HCT116 (cell line): ENCODE results near the gene GNAI3. TPM values are rescaled to one million over a fixed set of nuclear protein-coding genes. Genes with fewer than 3 reads are reported as not detected.

ENCODE experiments used
- ATAC-seq: fragments of 200-7000 bp; cut with Tn5 transposase; 2 replicates; pipeline ENCODE4 v1.9.1; 2020; ENCODE audit warnings: mild to moderate bottlenecking, moderate library complexity
- BruUV-seq: library from RNA; stranded (reverse); fragments of 400-500 nt; replicated peaks from 2 replicates; lab custom pipeline; 2021; lab: Mats Ljungman, UMichigan
- CTCF ChIA-PET: fragments of 300-600 bp; sonication (Branson Sonifier 250); formaldehyde crosslinking; loops from one replicate; lab custom pipeline; 2021; ENCODE audit warnings: antibody characterized with exemption; lab: Charles Lee
- POLR2A ChIA-PET: fragments of 300-600, 350-600 bp; sonication (Branson Sonifier 250); formaldehyde crosslinking; loops from one replicate; lab custom pipeline; 2021; ENCODE audit warnings: antibody characterized with exemption; lab: Charles Lee
- RAD21 ChIA-PET, 2 experiments: fragments of 300-600 bp; sonication (Branson Sonifier 250); formaldehyde crosslinking; loops; one replicate each; lab custom pipeline; 2023; ENCODE audit warnings: low total read pairs in 2 of 2; ENCODE audit not compliant: uncharacterized antibody in 2 of 2, unreplicated experiment in 2 of 2, low non-redundant PET in 1 of 2; lab: Charles Lee
- DNase-seq: peaks from one replicate; pipeline ENCODE4 v3.0.0-alpha.2; 2010; ENCODE audit warnings: low read depth, low spot score
- H2AFZ ChIP-seq: fragments of 200-600 bp; shearing (Covaris generic), sonication (generic); 2 replicates; pipeline ENCODE4 v1.6.1; 2017; ENCODE audit warnings: low read depth, mixed run types, mixed read lengths, antibody characterized with exemption, low read length; ENCODE audit not compliant: poor library complexity, severe bottlenecking
- H3K27ac ChIP-seq: 2 replicates; pipeline ENCODE4 v1.5.1; 2012; ENCODE audit warnings: low read depth, low read length
- H3K27me3 ChIP-seq: fragments of 200-600 bp; sonication (generic); 2 replicates; pipeline ENCODE4 v1.6.1; 2016; ENCODE audit warnings: mixed run types, low read length, mixed read lengths; ENCODE audit not compliant: insufficient read depth
- H3K36me3 ChIP-seq, 2 experiments: fragments of 200-500 bp in 1 of 2; fragments of 200-600 bp in 1 of 2; sonication (Bioruptor generic) in 1 of 2; sonication (generic) in 1 of 2; 2 replicates each; pipeline versions ENCODE4 v1.5.1 to v1.6.1; 2014 to 2016; ENCODE audit warnings: low read length in 2 of 2, inconsistent platforms in 1 of 2, mixed read lengths in 1 of 2, mixed run types in 1 of 2; ENCODE audit not compliant: insufficient read depth in 2 of 2, control insufficient read depth in 1 of 2
- H3K4me1 ChIP-seq, 2 experiments: fragments of 200-600 bp in 1 of 2; sonication (generic) in 1 of 2; 2 replicates each; pipeline versions ENCODE4 v1.5.1 to v1.6.1; 2012 to 2017; ENCODE audit warnings: low read length in 2 of 2, inconsistent platforms in 1 of 2, mild to moderate bottlenecking in 1 of 2, mixed read lengths in 1 of 2, mixed run types in 1 of 2, moderate library complexity in 1 of 2; ENCODE audit not compliant: insufficient read depth in 2 of 2, control insufficient read depth in 1 of 2
- H3K4me2 ChIP-seq: fragments of 200-600 bp; sonication (generic); 2 replicates; pipeline ENCODE4 v1.6.1; 2017; ENCODE audit warnings: mixed run types, low read length, mixed read lengths
- H3K4me3 ChIP-seq, 2 experiments: fragments of 200-600 bp in 1 of 2; sonication (generic) in 1 of 2; replicated peaks in 1 of 2; 2 replicates each; pipeline ENCODE4 v1.5.1; 2011 to 2016; ENCODE audit warnings: low read length in 2 of 2, control low read depth in 1 of 2, low read depth in 1 of 2, mild to moderate bottlenecking in 1 of 2, mixed read lengths in 1 of 2, mixed run types in 1 of 2
- H3K79me2 ChIP-seq: fragments of 200-600 bp; sonication (generic); 2 replicates; pipeline ENCODE4 v1.6.1; 2017; ENCODE audit warnings: mild to moderate bottlenecking, mixed run types, low read length, moderate library complexity, mixed read lengths; ENCODE audit not compliant: insufficient read depth
- H3K9ac ChIP-seq: fragments of 200-600 bp; sonication (generic); 2 replicates; pipeline ENCODE4 v1.6.1; 2016; ENCODE audit warnings: low read length, mixed read lengths
- H3K9me2 ChIP-seq: fragments of 200-600 bp; sonication (generic), shearing (Covaris generic); 2 replicates; pipeline ENCODE4 v1.6.1; 2017; ENCODE audit warnings: mixed run types, mild to moderate bottlenecking, moderate library complexity; ENCODE audit not compliant: insufficient read depth
- H3K9me3 ChIP-seq, 2 experiments: fragments of 200-500 bp in 1 of 2; fragments of 200-600 bp in 1 of 2; sonication (Bioruptor generic) in 1 of 2; sonication (generic) in 1 of 2; 2 replicates each; pipeline ENCODE4 v1.6.1; 2014 to 2017; ENCODE audit warnings: low read length in 2 of 2, mixed read lengths in 2 of 2, inconsistent platforms in 1 of 2, low read depth in 1 of 2, mild to moderate bottlenecking in 1 of 2, mixed run types in 1 of 2, moderate library complexity in 1 of 2; ENCODE audit not compliant: control insufficient read depth in 1 of 2, insufficient read depth in 1 of 2
- H4K20me1 ChIP-seq: fragments of 200-600 bp; sonication (generic), shearing (Covaris generic); 2 replicates; pipeline ENCODE4 v1.6.1; 2017; ENCODE audit warnings: mixed run types, mild to moderate bottlenecking, moderate library complexity; ENCODE audit not compliant: insufficient read depth
- CBX3 ChIP-seq: IDR thresholded peaks from 2 replicates; pipeline ENCODE4 v1.6.1; 2012; ENCODE audit warnings: low read depth
- CEBPB ChIP-seq: IDR thresholded peaks from 2 replicates; pipeline ENCODE4 v1.6.1; 2012; ENCODE audit warnings: low read depth
- EGR1 ChIP-seq: IDR thresholded peaks from 2 replicates; pipeline ENCODE4 v1.6.1; 2012; ENCODE audit warnings: low read depth
- ELF1 ChIP-seq: IDR thresholded peaks from 2 replicates; pipeline ENCODE4 v1.6.1; 2012; ENCODE audit warnings: low read depth, borderline replicate concordance
- EZH2 ChIP-seq: fragments of 200-600 bp; sonication (generic); IDR thresholded peaks from 2 replicates; pipeline ENCODE4 v1.6.1; 2017; ENCODE audit warnings: antibody characterized with exemption, mixed run types
- JUND ChIP-seq: IDR thresholded peaks from 2 replicates; pipeline ENCODE4 v1.6.1; 2012
- POLR2A ChIP-seq: IDR thresholded peaks from 2 replicates; pipeline ENCODE4 v1.7.0; 2011; ENCODE audit warnings: borderline replicate concordance; ENCODE audit not compliant: insufficient read depth, insufficient read length; ENCODE audit errors: extremely low read depth
- POLR2AphosphoS5 ChIP-seq: IDR thresholded peaks from 2 replicates; pipeline ENCODE4 v1.6.1; 2011; ENCODE audit warnings: mild to moderate bottlenecking, low read depth, low read length, moderate library complexity
- RAD21 ChIP-seq: IDR thresholded peaks from 2 replicates; pipeline ENCODE4 v1.6.1; 2012; ENCODE audit warnings: low read depth, mild to moderate bottlenecking
- SP1 ChIP-seq: IDR thresholded peaks from 2 replicates; pipeline ENCODE4 v1.6.1; 2012; ENCODE audit warnings: low read depth
- SRF ChIP-seq: IDR thresholded peaks from 2 replicates; pipeline ENCODE4 v1.6.1; 2012; ENCODE audit warnings: low read depth
- TCF7L2 ChIP-seq: IDR thresholded peaks from 2 replicates; pipeline ENCODE4 v1.7.0; 2011; ENCODE audit warnings: borderline replicate concordance, inconsistent platforms; ENCODE audit not compliant: insufficient read depth, insufficient read length; ENCODE audit errors: extremely low read depth
- YY1 ChIP-seq: IDR thresholded peaks from 2 replicates; pipeline ENCODE4 v1.6.1; 2011; ENCODE audit warnings: low read length, low read depth, moderate library complexity, mild to moderate bottlenecking; ENCODE audit not compliant: insufficient replicate concordance; ENCODE audit errors: extremely low read depth
- ZFX ChIP-seq: fragments of 450-650 bp; IDR thresholded peaks from 2 replicates; pipeline ENCODE4 v1.6.1; 2017
- ZNF274 ChIP-seq: fragments of 200-500 bp; sonication (Bioruptor generic); IDR thresholded peaks from 2 replicates; pipeline ENCODE4 v1.6.1; 2014; ENCODE audit warnings: mild to moderate bottlenecking, low read depth, low read length, inconsistent platforms
- intact Hi-C: fragments of 100-400 bp; cut with micrococcal nuclease; formaldehyde crosslinking; loops from 2 replicates; pipeline ENCODE4 v1.10.0; 2022
- total RNA-seq: library from RNA; stranded (reverse); gene quantifications from one replicate; pipeline ENCODE4 v1.2.1, GENCODE V29; 2021; ENCODE audit not compliant: unreplicated experiment
- TF ChIP-seq, protein P1 (sequence below): IDR thresholded peaks from 2 replicates; pipeline ENCODE4 v1.6.1; 2012
- TF ChIP-seq, protein P2 (sequence below), 3 experiments: fragments of 200-600 bp in 1 of 3; sonication (generic) in 1 of 3; IDR thresholded peaks in 2 of 3; conservative IDR thresholded peaks in 1 of 3; 2 replicates each; pipeline ENCODE4 v1.5.1; 2012 to 2017; ENCODE audit warnings: low read depth in 2 of 3, low read length in 2 of 3, antibody characterized with exemption in 1 of 3, borderline replicate concordance in 1 of 3, control low read depth in 1 of 3, mild to moderate bottlenecking in 1 of 3, mixed read lengths in 1 of 3, mixed run types in 1 of 3, moderate library complexity in 1 of 3; ENCODE audit not compliant: insufficient read depth in 1 of 3
- TF ChIP-seq, protein P3 (sequence below): IDR thresholded peaks from 2 replicates; pipeline ENCODE4 v1.6.1; 2012; ENCODE audit warnings: low read depth
- TF ChIP-seq, protein P4 (sequence below): IDR thresholded peaks from 2 replicates; pipeline ENCODE4 v1.6.1; 2011; ENCODE audit warnings: mild to moderate bottlenecking, low read length, moderate library complexity; ENCODE audit not compliant: insufficient replicate concordance; ENCODE audit errors: extremely low read depth

Gene GNAI3
- total RNA-seq, 1 experiment from 2014 or later: 9.5 TPM

DNA sequence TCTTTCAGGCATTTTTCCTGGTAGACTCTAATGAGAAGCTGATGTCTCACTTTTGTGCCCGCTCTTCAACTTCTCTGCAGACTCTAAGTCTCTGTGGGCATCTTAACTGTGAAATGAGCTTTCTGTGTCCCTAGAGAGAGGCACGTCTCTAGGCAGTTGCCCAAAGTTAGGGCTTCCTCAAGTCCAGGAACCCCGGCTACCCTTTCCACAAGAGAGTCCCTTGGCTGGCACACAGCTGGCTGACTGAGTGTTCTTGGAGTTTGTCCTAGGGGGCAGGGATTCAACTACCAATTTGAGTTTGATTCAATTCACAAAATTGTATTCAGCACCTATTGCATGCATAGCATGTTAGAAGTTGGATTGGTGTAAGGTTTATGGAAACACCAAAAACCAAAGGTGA lies 7.3 kb upstream of the GNAI3 start:
- Histone ChIP-seq H3K27me3 (no peaks in the 10 kb centered on the region), H3K9ac (no peak overlapping the region), H3K4me2 (no peak overlapping the region)
- DNase-seq (no peak), ATAC-seq (no peak)
- BruUV-seq: no TSS peak
- POLR2A ChIA-PET: no interaction called here
- no peak for TF ChIP-seq SP1
- TF ChIP-seq SRF: no peak
- TF ChIP-seq, protein P1, sequence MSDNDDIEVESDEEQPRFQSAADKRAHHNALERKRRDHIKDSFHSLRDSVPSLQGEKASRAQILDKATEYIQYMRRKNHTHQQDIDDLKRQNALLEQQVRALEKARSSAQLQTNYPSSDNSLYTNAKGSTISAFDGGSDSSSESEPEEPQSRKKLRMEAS: no peak
- no peak for TF ChIP-seq ZFX
- TF ChIP-seq, protein P2, sequence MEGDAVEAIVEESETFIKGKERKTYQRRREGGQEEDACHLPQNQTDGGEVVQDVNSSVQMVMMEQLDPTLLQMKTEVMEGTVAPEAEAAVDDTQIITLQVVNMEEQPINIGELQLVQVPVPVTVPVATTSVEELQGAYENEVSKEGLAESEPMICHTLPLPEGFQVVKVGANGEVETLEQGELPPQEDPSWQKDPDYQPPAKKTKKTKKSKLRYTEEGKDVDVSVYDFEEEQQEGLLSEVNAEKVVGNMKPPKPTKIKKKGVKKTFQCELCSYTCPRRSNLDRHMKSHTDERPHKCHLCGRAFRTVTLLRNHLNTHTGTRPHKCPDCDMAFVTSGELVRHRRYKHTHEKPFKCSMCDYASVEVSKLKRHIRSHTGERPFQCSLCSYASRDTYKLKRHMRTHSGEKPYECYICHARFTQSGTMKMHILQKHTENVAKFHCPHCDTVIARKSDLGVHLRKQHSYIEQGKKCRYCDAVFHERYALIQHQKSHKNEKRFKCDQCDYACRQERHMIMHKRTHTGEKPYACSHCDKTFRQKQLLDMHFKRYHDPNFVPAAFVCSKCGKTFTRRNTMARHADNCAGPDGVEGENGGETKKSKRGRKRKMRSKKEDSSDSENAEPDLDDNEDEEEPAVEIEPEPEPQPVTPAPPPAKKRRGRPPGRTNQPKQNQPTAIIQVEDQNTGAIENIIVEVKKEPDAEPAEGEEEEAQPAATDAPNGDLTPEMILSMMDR (IDR thresholded peaks at IDR 0.05 in 2 of 3, conservative IDR thresholded peaks at IDR 0.05 in 1 of 3; ENCODE audit: borderline replicate concordance in 1 of 3, insufficient read depth in 1 of 3, low read depth in 2 of 3, low read length in 2 of 3): no peak
- TF ChIP-seq, protein P3, sequence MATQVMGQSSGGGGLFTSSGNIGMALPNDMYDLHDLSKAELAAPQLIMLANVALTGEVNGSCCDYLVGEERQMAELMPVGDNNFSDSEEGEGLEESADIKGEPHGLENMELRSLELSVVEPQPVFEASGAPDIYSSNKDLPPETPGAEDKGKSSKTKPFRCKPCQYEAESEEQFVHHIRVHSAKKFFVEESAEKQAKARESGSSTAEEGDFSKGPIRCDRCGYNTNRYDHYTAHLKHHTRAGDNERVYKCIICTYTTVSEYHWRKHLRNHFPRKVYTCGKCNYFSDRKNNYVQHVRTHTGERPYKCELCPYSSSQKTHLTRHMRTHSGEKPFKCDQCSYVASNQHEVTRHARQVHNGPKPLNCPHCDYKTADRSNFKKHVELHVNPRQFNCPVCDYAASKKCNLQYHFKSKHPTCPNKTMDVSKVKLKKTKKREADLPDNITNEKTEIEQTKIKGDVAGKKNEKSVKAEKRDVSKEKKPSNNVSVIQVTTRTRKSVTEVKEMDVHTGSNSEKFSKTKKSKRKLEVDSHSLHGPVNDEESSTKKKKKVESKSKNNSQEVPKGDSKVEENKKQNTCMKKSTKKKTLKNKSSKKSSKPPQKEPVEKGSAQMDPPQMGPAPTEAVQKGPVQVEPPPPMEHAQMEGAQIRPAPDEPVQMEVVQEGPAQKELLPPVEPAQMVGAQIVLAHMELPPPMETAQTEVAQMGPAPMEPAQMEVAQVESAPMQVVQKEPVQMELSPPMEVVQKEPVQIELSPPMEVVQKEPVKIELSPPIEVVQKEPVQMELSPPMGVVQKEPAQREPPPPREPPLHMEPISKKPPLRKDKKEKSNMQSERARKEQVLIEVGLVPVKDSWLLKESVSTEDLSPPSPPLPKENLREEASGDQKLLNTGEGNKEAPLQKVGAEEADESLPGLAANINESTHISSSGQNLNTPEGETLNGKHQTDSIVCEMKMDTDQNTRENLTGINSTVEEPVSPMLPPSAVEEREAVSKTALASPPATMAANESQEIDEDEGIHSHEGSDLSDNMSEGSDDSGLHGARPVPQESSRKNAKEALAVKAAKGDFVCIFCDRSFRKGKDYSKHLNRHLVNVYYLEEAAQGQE: no peak
- TF ChIP-seq TCF7L2: no peak
- no peak for TF ChIP-seq POLR2A
- no peak for TF ChIP-seq POLR2AphosphoS5
- no peak for TF ChIP-seq RAD21
- TF ChIP-seq EGR1: no peak
- no peak for TF ChIP-seq EZH2
- TF ChIP-seq JUND: no peak
- TF ChIP-seq, protein P4, sequence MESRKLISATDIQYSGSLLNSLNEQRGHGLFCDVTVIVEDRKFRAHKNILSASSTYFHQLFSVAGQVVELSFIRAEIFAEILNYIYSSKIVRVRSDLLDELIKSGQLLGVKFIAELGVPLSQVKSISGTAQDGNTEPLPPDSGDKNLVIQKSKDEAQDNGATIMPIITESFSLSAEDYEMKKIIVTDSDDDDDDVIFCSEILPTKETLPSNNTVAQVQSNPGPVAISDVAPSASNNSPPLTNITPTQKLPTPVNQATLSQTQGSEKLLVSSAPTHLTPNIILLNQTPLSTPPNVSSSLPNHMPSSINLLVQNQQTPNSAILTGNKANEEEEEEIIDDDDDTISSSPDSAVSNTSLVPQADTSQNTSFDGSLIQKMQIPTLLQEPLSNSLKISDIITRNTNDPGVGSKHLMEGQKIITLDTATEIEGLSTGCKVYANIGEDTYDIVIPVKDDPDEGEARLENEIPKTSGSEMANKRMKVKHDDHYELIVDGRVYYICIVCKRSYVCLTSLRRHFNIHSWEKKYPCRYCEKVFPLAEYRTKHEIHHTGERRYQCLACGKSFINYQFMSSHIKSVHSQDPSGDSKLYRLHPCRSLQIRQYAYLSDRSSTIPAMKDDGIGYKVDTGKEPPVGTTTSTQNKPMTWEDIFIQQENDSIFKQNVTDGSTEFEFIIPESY: no peak
- TF ChIP-seq YY1: no peak
- no peak for TF ChIP-seq CEBPB
- no peak for TF ChIP-seq ELF1
- no peak for TF ChIP-seq ZNF274
- TF ChIP-seq CBX3: no peak
- TF ChIP-seq, all 23 proteins: peak for 0
- no peaks in the 10 kb centered on the region for H4K20me1 ChIP-seq
- no peak overlapping the region for H3K4me3 ChIP-seq
- no peaks in the 10 kb centered on the region for H3K9me2 ChIP-seq
- intact Hi-C loops: no loop called here
- ChIA-PET CTCF (interaction anchor here (1.0 to 1.2 kb wide), 2 partner anchors 49 to 99 kb away, joined by 3 to 4 read pairs; no protein-coding TSS in a partner anchor), RAD21 (interaction anchor here in 1 of 2 experiments (0.6 kb wide), 1 partner anchor 89 kb away, joined by 8 read pairs; no protein-coding TSS in a partner anchor)
- H3K4me1 ChIP-seq: no peaks in the 10 kb centered on the region
- H3K79me2 ChIP-seq: no peaks in the 10 kb centered on the region
- no peaks in the 10 kb centered on the region for H3K9me3 ChIP-seq
- no peak overlapping the region for H2AFZ ChIP-seq
- no peak overlapping the region for H3K27ac ChIP-seq
- H3K36me3 ChIP-seq: no peaks in the 10 kb centered on the region
